SK-N-SH treated with all-trans-retinoic acid at 6 μM for 48 hours (cell line): ENCODE results near the gene SELP.

Experiments used
- ATAC-seq: fragments of 200-7000 bp; cut with Tn5 transposase; 3 replicates; pipeline ENCODE4 v1.9.1; 2020; ENCODE audit warnings: mild to moderate bottlenecking, moderate library complexity
- ARNTL ChIP-seq: fragments of 450-650 bp; formaldehyde crosslinking; IDR thresholded peaks from 2 replicates; pipeline ENCODE4 v1.5.0; 2020; ENCODE audit warnings: low read depth, mild to moderate bottlenecking, moderate library complexity, borderline replicate concordance
- BACH2 ChIP-seq: fragments of 250-450 bp; sonication (Bioruptor Pico); IDR thresholded peaks from 2 replicates; pipeline ENCODE4 v1.9.0; 2021; ENCODE audit warnings: mild to moderate bottlenecking, borderline replicate concordance
- CREB5 ChIP-seq: fragments of 250-450 bp; sonication (Bioruptor Pico); IDR thresholded peaks from 2 replicates; pipeline ENCODE4 v1.5.1; 2020; ENCODE audit warnings: low read depth, mild to moderate bottlenecking, moderate library complexity
- CSRNP3 ChIP-seq: fragments of 250-450 bp; sonication (Bioruptor Pico); IDR thresholded peaks from 2 replicates; pipeline ENCODE4 v1.5.1; 2021; ENCODE audit warnings: mild to moderate bottlenecking, moderate library complexity
- ESRRG ChIP-seq: fragments of 250-450 bp; sonication (Bioruptor Pico); IDR thresholded peaks from 2 replicates; pipeline ENCODE4 v1.6.1; 2021; ENCODE audit warnings: mild to moderate bottlenecking
- GLIS3 ChIP-seq: fragments of 250-450 bp; sonication (Bioruptor Pico); IDR thresholded peaks from 2 replicates; pipeline ENCODE4 v1.5.0; 2020; ENCODE audit warnings: mild to moderate bottlenecking, moderate library complexity
- ISL1 ChIP-seq: fragments of 250-450 bp; sonication (Bioruptor Pico); IDR thresholded peaks from 2 replicates; pipeline ENCODE4 v2.1.2; 2022; ENCODE audit warnings: mild to moderate bottlenecking, moderate library complexity
- OSR1 ChIP-seq: fragments of 250-450 bp; sonication (Bioruptor Pico); IDR thresholded peaks from 2 replicates; pipeline ENCODE4 v1.8.0; 2022; ENCODE audit warnings: moderate library complexity, mild to moderate bottlenecking, inconsistent platforms
- PATZ1 ChIP-seq: fragments of 250-450 bp; sonication (Bioruptor Pico); IDR thresholded peaks from 2 replicates; pipeline ENCODE4 v1.8.0; 2020; ENCODE audit warnings: mild to moderate bottlenecking, moderate library complexity, borderline replicate concordance
- PPARA ChIP-seq: fragments of 250-450 bp; sonication (Bioruptor Pico); IDR thresholded peaks from 2 replicates; pipeline ENCODE4 v1.5.0; 2020; ENCODE audit warnings: mild to moderate bottlenecking, borderline replicate concordance
- RARB ChIP-seq: fragments of 250-450 bp; sonication (Bioruptor Pico); IDR thresholded peaks from 2 replicates; pipeline ENCODE4 v1.8.0; 2021; ENCODE audit warnings: mild to moderate bottlenecking, moderate library complexity
- SNAI2 ChIP-seq: fragments of 250-450 bp; sonication (Bioruptor Pico); IDR thresholded peaks from 2 replicates; pipeline ENCODE4 v1.5.0; 2020; ENCODE audit warnings: mild to moderate bottlenecking, moderate library complexity
- TOX ChIP-seq: fragments of 250-450 bp; sonication (Bioruptor Pico); IDR thresholded peaks from 2 replicates; pipeline ENCODE4 v1.8.0; 2021; ENCODE audit warnings: mild to moderate bottlenecking, moderate library complexity, borderline replicate concordance
- ZC3H10 ChIP-seq: fragments of 250-450 bp; sonication (Bioruptor Pico); IDR thresholded peaks from 2 replicates; pipeline ENCODE4 v1.5.1; 2021; ENCODE audit warnings: mild to moderate bottlenecking, moderate library complexity
- ZFP3 ChIP-seq: fragments of 250-450 bp; sonication (Bioruptor Pico); IDR thresholded peaks from 2 replicates; pipeline ENCODE4 v1.5.0; 2020; ENCODE audit warnings: mild to moderate bottlenecking, moderate library complexity
- ZFP30 ChIP-seq: fragments of 450-650 bp; formaldehyde crosslinking; IDR thresholded peaks from 2 replicates; pipeline ENCODE4 v1.5.0; 2022; ENCODE audit warnings: mild to moderate bottlenecking, moderate library complexity
- ZNF565 ChIP-seq: fragments of 450-650 bp; formaldehyde crosslinking; conservative IDR thresholded peaks from 2 replicates; pipeline ENCODE4 v1.5.0; 2020; ENCODE audit warnings: low read depth, mild to moderate bottlenecking, moderate library complexity
- ZNF70 ChIP-seq: fragments of 450-650 bp; formaldehyde crosslinking; IDR thresholded peaks from 2 replicates; pipeline ENCODE4 v1.5.0; 2020; ENCODE audit warnings: mild to moderate bottlenecking, moderate library complexity
- ZNF8 ChIP-seq: fragments of 450-650 bp; formaldehyde crosslinking; IDR thresholded peaks from 2 replicates; pipeline ENCODE4 v1.5.0; 2020; ENCODE audit warnings: mild to moderate bottlenecking, moderate library complexity
- TF ChIP-seq, protein P1 (sequence below): fragments of 250-450 bp; sonication (Bioruptor Pico); IDR thresholded peaks from 2 replicates; pipeline ENCODE4 v1.5.0; 2020; ENCODE audit warnings: mild to moderate bottlenecking, moderate library complexity

The SELP gene

DNA sequence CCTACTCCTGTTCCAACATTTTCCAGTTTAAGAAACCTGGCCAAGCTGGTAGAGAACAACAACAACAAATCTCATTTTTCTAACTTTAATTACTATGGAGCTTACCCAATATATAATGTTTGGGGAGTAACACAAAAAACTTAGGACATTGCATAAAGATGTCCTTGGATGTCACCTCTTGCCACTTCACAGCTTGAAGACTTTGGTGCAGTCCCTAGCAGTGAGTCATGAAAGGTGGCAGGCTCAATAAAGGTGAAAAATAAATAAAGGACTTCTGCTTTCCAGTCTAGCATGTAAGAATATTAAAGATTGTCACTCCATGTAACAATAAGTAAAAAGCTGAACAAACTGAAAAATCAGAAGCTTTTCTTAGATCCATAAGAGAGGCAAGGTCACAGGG, 17.6 kb upstream of the SELP start:
- TF ChIP-seq ZC3H10 (CRISPR knock-in tag) = no peak
- TF ChIP-seq CSRNP3 (CRISPR knock-in tag) = no peak
- TF ChIP-seq, protein P1, sequence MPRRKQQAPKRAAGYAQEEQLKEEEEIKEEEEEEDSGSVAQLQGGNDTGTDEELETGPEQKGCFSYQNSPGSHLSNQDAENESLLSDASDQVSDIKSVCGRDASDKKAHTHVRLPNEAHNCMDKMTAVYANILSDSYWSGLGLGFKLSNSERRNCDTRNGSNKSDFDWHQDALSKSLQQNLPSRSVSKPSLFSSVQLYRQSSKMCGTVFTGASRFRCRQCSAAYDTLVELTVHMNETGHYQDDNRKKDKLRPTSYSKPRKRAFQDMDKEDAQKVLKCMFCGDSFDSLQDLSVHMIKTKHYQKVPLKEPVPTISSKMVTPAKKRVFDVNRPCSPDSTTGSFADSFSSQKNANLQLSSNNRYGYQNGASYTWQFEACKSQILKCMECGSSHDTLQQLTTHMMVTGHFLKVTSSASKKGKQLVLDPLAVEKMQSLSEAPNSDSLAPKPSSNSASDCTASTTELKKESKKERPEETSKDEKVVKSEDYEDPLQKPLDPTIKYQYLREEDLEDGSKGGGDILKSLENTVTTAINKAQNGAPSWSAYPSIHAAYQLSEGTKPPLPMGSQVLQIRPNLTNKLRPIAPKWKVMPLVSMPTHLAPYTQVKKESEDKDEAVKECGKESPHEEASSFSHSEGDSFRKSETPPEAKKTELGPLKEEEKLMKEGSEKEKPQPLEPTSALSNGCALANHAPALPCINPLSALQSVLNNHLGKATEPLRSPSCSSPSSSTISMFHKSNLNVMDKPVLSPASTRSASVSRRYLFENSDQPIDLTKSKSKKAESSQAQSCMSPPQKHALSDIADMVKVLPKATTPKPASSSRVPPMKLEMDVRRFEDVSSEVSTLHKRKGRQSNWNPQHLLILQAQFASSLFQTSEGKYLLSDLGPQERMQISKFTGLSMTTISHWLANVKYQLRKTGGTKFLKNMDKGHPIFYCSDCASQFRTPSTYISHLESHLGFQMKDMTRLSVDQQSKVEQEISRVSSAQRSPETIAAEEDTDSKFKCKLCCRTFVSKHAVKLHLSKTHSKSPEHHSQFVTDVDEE (CRISPR knock-in tag) = no peak
- TF ChIP-seq ZNF8 (CRISPR knock-in tag) = no peak
- no peak for TF ChIP-seq ISL1
- no peak for TF ChIP-seq ZNF565
- no peak for TF ChIP-seq ZFP3 (CRISPR knock-in tag)
- no peak for TF ChIP-seq PPARA (CRISPR knock-in tag)
- no peak for TF ChIP-seq SNAI2 (CRISPR knock-in tag)
- no peak for TF ChIP-seq PATZ1 (CRISPR knock-in tag)
- no peak for TF ChIP-seq ARNTL (CRISPR knock-in tag)
- no peak for TF ChIP-seq BACH2 (CRISPR knock-in tag)
- TF ChIP-seq OSR1 (CRISPR knock-in tag) = no peak
- TF ChIP-seq GLIS3 (CRISPR knock-in tag) = no peak
- no peak for ATAC-seq

DNA sequence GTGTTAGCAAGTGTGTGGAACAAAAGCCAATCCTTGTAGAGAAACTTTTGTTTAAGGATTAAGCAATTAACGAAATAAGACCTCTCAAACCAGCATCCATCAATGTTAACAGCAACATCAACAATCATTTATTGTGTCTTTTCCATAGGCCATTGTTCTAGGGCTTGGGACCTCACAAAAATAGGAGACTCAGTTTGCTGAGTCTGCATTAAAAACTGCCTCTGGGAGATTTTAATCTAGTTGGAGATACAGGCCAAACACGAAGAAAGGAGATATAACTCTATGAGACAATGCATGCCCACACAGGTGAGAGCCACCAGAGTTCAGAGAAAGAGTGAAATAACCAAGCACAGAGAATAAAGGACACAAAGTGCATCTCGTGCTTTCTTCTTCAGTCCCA, 14.4 kb upstream of the SELP start:
- ATAC-seq = no peak
- TF ChIP-seq ISL1 (no peak), ESRRG (CRISPR knock-in tag) (no peak), ZFP30 (no peak), CSRNP3 (CRISPR knock-in tag) (no peak), RARB (CRISPR knock-in tag) (no peak), TOX (CRISPR knock-in tag) (no peak), ZNF565 (no peak), CREB5 (CRISPR knock-in tag) (no peak), ZFP3 (CRISPR knock-in tag) (no peak), OSR1 (CRISPR knock-in tag) (no peak), ZC3H10 (CRISPR knock-in tag) (no peak), PATZ1 (CRISPR knock-in tag) (no peak), BACH2 (CRISPR knock-in tag) (no peak), ZNF70 (CRISPR knock-in tag) (no peak)
- TF ChIP-seq, protein P1 (CRISPR knock-in tag) = no peak
